OCI-LY1 (cell line): Measurements from ENCODE around the gene PSAP.
"Not testable (repeated sequence)": the region's sequence is repeated elsewhere in the genome, so short reads cannot be mapped to it uniquely, and the experiment has no call there.

Experiments
- EZH2 ChIP-seq: fragments of 200-600 bp; sonication (generic), shearing (Covaris generic); IDR thresholded peaks from 2 replicates; pipeline ENCODE4 v1.8.0; 2017; ENCODE audit warnings: borderline replicate concordance, mixed run types, mild to moderate bottlenecking, antibody characterized with exemption, low read length, moderate library complexity, mixed read lengths
- TF ChIP-seq, protein P1 (sequence below): fragments of 200-600 bp; sonication (generic), shearing (Covaris generic); IDR thresholded peaks from 2 replicates; pipeline ENCODE4 v1.5.1; 2017; ENCODE audit warnings: mild to moderate bottlenecking, antibody characterized with exemption, low read length, moderate library complexity, mixed read lengths

DNA sequence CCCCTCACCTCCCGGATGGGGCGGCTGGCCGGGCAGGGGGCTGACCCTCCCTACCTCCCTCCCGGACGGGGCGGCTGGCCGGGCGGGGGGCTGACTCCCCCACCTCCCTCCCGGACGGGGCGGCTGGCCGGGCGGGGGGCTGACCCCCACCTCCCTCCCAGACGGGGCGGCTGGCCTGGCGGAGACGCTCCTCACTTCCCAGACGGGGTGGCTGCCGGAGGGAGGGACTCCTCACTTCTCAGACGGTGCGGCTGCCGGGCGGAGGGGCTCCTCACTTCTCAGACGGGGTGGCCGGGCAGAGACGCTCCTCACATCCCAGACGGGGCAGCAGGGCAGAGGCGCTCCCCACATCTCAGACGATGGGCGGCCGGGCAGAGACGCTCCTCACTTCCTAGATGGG, 18.6 kb upstream of the PSAP start:
- TF ChIP-seq, protein P1, sequence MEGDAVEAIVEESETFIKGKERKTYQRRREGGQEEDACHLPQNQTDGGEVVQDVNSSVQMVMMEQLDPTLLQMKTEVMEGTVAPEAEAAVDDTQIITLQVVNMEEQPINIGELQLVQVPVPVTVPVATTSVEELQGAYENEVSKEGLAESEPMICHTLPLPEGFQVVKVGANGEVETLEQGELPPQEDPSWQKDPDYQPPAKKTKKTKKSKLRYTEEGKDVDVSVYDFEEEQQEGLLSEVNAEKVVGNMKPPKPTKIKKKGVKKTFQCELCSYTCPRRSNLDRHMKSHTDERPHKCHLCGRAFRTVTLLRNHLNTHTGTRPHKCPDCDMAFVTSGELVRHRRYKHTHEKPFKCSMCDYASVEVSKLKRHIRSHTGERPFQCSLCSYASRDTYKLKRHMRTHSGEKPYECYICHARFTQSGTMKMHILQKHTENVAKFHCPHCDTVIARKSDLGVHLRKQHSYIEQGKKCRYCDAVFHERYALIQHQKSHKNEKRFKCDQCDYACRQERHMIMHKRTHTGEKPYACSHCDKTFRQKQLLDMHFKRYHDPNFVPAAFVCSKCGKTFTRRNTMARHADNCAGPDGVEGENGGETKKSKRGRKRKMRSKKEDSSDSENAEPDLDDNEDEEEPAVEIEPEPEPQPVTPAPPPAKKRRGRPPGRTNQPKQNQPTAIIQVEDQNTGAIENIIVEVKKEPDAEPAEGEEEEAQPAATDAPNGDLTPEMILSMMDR: not testable (repeated sequence)
- TF ChIP-seq EZH2: not testable (repeated sequence)
